ENCODE measurements around the gene RRM1. TPM values are rescaled to one million over a fixed set of nuclear protein-coding genes. Genes with fewer than 3 reads are reported as not detected.

Gene RRM1
- total and polyA plus RNA-seq, 2 donors from 2014 or later: 17.7 to 33.0 TPM

GRCh38 chr11:4065601-4066377 lies 28.8 kb upstream of the RRM1 start:
- no peak for TF ChIP-seq CTCF (IDR thresholded peaks at IDR 0.05; ENCODE audit: borderline replicate concordance, extremely low read depth, insufficient read depth)
- intact Hi-C loops (cut with DNase I): no loop called here

GRCh38 chr11:4066910-4067309 lies 27.7 kb upstream of the RRM1 start:
- Histone ChIP-seq H3K4me3 (ENCODE audit: low read length in 3 of 3) (no peak overlapping the region), H3K4me1 (ENCODE audit: control insufficient read depth in 2 of 3, insufficient read depth in 2 of 3, low read depth in 1 of 3, low read length in 3 of 3) (no peaks in the 10 kb centered on the region), H3K36me3 (ENCODE audit: control insufficient read depth in 2 of 3, insufficient read depth in 3 of 3, low read length in 3 of 3) (no peaks in the 10 kb centered on the region), H3K9ac (ENCODE audit: low read length in 3 of 3) (no peak overlapping the region), H3K27me3 (ENCODE audit: control insufficient read depth, insufficient read depth, low read length) (no peaks in the 10 kb centered on the region), H3K9me3 (ENCODE audit: control insufficient read depth in 2 of 3, insufficient read depth in 1 of 3, low read length in 3 of 3) (no peaks in the 10 kb centered on the region), H3K27ac (ENCODE audit: low read depth in 2 of 2, low read length in 2 of 2) (no peak overlapping the region)
- DNase-seq (no peak), FAIRE-seq (no peak)
- no peak for TF ChIP-seq CTCF (IDR thresholded peaks at IDR 0.05; ENCODE audit: borderline replicate concordance, extremely low read depth, insufficient read depth)
- intact Hi-C loops (cut with DNase I): no loop called here

More at GRCh38 chr11:4065601-4066377, 28.8 kb upstream of the RRM1 start:
- no peaks in the 10 kb centered on the region for H3K36me3 ChIP-seq (ENCODE audit: control insufficient read depth in 2 of 3, insufficient read depth in 3 of 3, low read length in 3 of 3)
- no peak overlapping the region for H3K4me3 ChIP-seq (ENCODE audit: low read length in 3 of 3)
- no peak overlapping the region for H3K9ac ChIP-seq (ENCODE audit: low read length in 3 of 3)
- no peaks in the 10 kb centered on the region for H3K27me3 ChIP-seq (ENCODE audit: control insufficient read depth, insufficient read depth, low read length)
- no peaks in the 10 kb centered on the region for H3K9me3 ChIP-seq (ENCODE audit: control insufficient read depth in 2 of 3, insufficient read depth in 1 of 3, low read length in 3 of 3)
- no peak overlapping the region for H3K27ac ChIP-seq (ENCODE audit: low read depth in 2 of 2, low read length in 2 of 2)
- DNase-seq (no peak), FAIRE-seq (no peak)
- H3K4me1 ChIP-seq (ENCODE audit: control insufficient read depth in 2 of 3, insufficient read depth in 2 of 3, low read depth in 1 of 3, low read length in 3 of 3): no peaks in the 10 kb centered on the region

- no peaks in the 10 kb centered on the region for H3K27me3 ChIP-seq (ENCODE audit: control insufficient read depth, insufficient read depth, low read length)
- H3K4me3 ChIP-seq (ENCODE audit: low read length in 3 of 3): no peak overlapping the region
- no peaks in the 10 kb centered on the region for H3K36me3 ChIP-seq (ENCODE audit: control insufficient read depth in 2 of 3, insufficient read depth in 3 of 3, low read length in 3 of 3)
- no peak for DNase-seq
- FAIRE-seq: no peak
- H3K27ac ChIP-seq (ENCODE audit: low read depth in 2 of 2, low read length in 2 of 2): no peak overlapping the region
- intact Hi-C loops (cut with DNase I): no loop called here
- H3K9ac ChIP-seq (ENCODE audit: low read length in 3 of 3): no peak overlapping the region
- TF ChIP-seq CTCF (IDR thresholded peaks at IDR 0.05; ENCODE audit: borderline replicate concordance, extremely low read depth, insufficient read depth): no peak
- H3K9me3 ChIP-seq (ENCODE audit: control insufficient read depth in 2 of 3, insufficient read depth in 1 of 3, low read length in 3 of 3): no peaks in the 10 kb centered on the region
- H3K4me1 ChIP-seq (ENCODE audit: control insufficient read depth in 2 of 3, insufficient read depth in 2 of 3, low read depth in 1 of 3, low read length in 3 of 3): no peaks in the 10 kb centered on the region
These were observed 25.6 kb upstream of the RRM1 start for GRCh38 chr11:4068962-4069361.
